Subcutaneous abdominal adipose tissue (tissue), 5 donors: ENCODE measurements around the gene GALNT9.

Experiments used
- H3K27ac ChIP-seq: one replicate; pipeline ENCODE4 v1.7.0; 2013; ENCODE audit warnings: low read depth, mild to moderate bottlenecking, inconsistent platforms, low read length, moderate library complexity
- H3K27me3 ChIP-seq, 5 donors: one replicate each; pipeline ENCODE4 v1.7.0; 2013; ENCODE audit warnings: low read length in 5 of 5, inconsistent platforms in 1 of 5; ENCODE audit not compliant: control insufficient read depth in 5 of 5, insufficient read depth in 4 of 5
- H3K36me3 ChIP-seq, 5 donors: one replicate each; pipeline ENCODE4 v1.7.0; 2013; ENCODE audit warnings: low read length in 5 of 5; ENCODE audit not compliant: control insufficient read depth in 5 of 5, insufficient read depth in 5 of 5
- H3K4me1 ChIP-seq, 5 donors: one replicate each; pipeline ENCODE4 v1.7.0; 2013; ENCODE audit warnings: low read length in 5 of 5, mild to moderate bottlenecking in 3 of 5, moderate library complexity in 1 of 5; ENCODE audit not compliant: control insufficient read depth in 5 of 5, insufficient read depth in 5 of 5
- H3K4me3 ChIP-seq, 5 donors: one replicate each; pipeline ENCODE4 v1.7.0; 2013; ENCODE audit warnings: low read length in 5 of 5, low read depth in 1 of 5
- H3K9ac ChIP-seq, 5 donors: one replicate each; pipeline ENCODE4 v1.7.0; 2013; ENCODE audit warnings: low read length in 5 of 5, mild to moderate bottlenecking in 4 of 5, moderate library complexity in 3 of 5
- H3K9me3 ChIP-seq, 5 donors: one replicate each; pipeline ENCODE4 v1.7.0; 2013; ENCODE audit warnings: low read length in 5 of 5; ENCODE audit not compliant: control insufficient read depth in 5 of 5
- donor health status: healthy.
- donor health status: healthy.
- donor health status: healthy.
- donor health status: healthy.
- donor health status: healthy.

The GALNT9 gene

DNA sequence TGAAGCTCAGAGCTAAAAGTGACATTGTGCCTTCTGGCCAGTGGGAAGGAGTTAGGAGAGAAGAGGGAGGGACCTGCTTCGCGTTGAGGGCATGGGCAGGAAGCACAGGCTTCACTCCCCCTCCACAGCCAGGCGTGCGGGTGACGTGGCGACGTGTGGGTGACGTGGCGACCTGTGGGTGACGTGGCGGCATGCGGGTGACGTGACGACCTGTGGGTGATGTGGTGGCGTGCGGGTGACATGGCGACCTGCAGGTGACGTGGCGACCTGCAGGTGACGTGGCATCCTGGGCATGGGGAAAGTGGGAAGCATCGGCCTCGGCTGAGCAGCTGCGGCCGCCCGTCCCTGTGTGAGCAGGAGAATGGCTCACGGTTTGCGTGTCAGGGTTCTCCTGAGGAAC lies 8.2 kb upstream of the GALNT9 start:
- no peaks in the 10 kb centered on the region for H3K36me3 ChIP-seq
- no peak overlapping the region for H3K9ac ChIP-seq
- H3K4me1 ChIP-seq: no peaks in the 10 kb centered on the region
- no peak overlapping the region for H3K4me3 ChIP-seq
- H3K27ac ChIP-seq: no peak overlapping the region
- peaks cover 0 to 10% (median 5%) of the 10 kb centered on the region in 5 donors for H3K9me3 ChIP-seq
- H3K27me3 ChIP-seq: peaks cover 19 to 60% (median 52%) of the 10 kb centered on the region in 5 donors

DNA sequence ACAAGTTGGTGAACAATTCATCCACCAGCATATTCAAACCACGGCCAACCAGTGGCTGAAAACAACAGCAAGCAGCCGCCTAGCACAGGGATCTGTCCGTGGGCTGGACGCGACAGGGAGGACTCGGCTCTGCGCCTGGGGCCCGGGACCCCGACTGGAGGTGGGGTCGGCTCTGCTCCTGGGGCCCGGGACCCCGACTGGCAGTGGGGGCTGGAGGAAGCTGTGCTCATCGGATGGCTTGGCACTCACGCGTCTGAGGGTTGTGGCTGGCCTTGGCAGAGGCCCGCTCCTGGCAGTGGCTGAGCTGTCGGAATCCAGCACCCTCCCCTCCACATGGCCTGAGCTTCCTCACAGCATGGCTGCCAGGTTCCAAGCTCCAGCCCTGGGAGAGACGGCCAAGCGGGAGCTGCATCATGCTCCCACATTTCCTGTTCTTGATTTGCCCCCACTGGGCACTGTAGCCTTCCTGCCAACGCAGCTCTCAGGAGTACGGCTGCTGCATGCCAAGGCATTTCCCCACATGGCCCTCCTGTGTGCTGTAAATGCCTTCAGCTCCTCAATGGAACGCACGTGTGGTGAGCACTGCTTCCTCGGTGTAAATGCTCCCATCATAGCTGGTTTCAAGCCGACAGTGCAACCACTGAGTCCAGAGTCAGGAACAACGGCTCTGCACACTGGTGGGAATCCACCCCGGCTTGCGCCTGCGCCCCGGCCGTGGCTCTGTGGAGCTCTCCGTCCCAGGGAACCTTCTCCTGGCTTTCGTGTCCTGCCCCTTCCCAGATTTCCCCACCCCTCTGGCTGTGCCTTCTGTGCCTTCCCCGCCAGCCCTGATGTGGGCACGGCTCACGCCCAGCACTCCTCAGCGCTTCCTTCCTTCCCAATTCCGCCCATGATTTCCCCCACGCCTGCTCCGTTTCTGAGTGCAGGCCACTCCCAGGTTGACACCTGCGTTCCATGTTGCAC lies 7.3 kb upstream of the GALNT9 start:
- H3K27me3 ChIP-seq: peaks cover 13 to 57% (median 53%) of the 10 kb centered on the region in 5 donors

DNA sequence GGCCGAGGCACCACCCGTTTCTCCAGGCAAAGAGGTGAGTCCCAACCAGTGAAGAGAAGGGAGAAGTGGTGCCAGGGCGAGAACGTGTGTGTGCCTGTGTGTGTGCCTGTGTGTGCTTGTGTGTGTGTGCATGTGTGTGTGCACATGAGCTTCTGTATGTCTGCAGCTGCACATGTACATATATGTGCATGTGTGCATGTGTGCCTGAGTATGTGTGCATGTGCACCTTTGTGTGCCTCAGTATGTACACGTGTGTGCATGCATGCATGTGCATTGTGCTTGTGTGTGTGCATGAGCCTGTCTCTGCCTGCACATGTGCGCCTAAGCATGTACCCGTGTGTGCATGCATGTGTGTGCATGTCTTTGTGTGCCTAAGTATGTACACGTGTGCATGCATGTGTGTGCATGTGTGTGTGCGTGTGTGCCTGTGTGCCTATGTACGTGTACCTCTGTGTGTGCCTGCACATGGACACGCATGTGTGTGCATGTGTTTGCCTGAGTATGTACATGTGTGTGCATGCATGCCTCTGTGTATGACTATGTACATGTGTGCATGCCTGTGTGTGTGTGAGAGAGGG lies 5.9 kb upstream of the GALNT9 start:
- Histone ChIP-seq H3K27me3 (peaks cover 21 to 70% (median 60%) of the 10 kb centered on the region in 5 donors), H3K27ac (no peak overlapping the region), H3K4me1 (no peaks in the 10 kb centered on the region), H3K36me3 (no peaks in the 10 kb centered on the region), H3K9me3 (peaks cover 3 to 14% (median 5%) of the 10 kb centered on the region in 5 donors), H3K9ac (no peak overlapping the region), H3K4me3 (no peak overlapping the region)

More for the DNA sequence above, 7.3 kb upstream of the GALNT9 start:
- no peak overlapping the region for H3K9ac ChIP-seq
- no peak overlapping the region for H3K4me3 ChIP-seq
- peaks cover 0 to 10% (median 5%) of the 10 kb centered on the region in 5 donors for H3K9me3 ChIP-seq
- no peaks in the 10 kb centered on the region for H3K4me1 ChIP-seq
- H3K27ac ChIP-seq: no peak overlapping the region
- H3K36me3 ChIP-seq: no peaks in the 10 kb centered on the region

DNA sequence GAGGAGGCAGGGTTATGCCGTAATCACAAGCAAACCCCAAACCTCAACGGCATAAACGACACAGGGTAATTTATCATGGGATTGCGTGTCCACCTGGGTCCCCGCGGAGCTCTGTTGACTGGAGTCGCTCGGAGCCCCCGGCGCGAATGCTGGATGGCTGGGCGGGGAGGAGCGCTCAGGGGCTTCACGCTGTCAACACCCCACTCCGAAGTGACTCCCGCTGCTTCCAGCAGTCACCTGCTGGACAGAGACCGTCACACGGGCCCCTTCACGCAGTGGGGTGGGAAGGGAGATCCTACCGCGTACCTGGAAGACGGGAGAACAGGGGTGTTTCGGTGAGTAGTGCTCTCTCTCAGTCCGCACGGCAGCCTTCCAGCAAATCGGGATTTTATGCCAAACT lies 4.4 kb upstream of the GALNT9 start:
- H3K27ac ChIP-seq: no peak overlapping the region
- H3K27me3 ChIP-seq: peaks cover 28 to 66% (median 60%) of the 10 kb centered on the region in 5 donors
- H3K4me1 ChIP-seq: no peaks in the 10 kb centered on the region
- H3K9me3 ChIP-seq: peaks cover 3 to 14% (median 5%) of the 10 kb centered on the region in 5 donors
- no peak overlapping the region for H3K9ac ChIP-seq
- no peak overlapping the region for H3K4me3 ChIP-seq
- H3K36me3 ChIP-seq: no peaks in the 10 kb centered on the region

DNA sequence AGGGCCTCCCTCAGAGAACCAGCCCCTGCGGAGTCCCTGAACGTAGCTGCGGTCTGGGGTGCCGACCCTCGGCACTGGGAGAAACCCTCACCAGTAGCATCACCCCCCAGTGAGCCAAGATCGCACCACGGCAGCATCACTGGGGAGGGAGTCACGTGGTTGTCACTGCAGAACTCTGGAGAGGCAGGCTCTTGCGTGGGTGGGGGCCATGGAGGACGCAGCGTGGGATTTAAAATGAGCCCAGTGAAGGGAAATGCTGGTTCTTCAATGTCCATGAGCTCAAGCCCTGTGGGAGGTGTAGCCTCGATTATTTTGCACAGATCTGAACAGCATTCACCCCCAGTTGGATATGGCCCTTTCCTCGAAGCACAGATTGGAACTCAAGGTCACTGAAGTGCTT lies 3.9 kb upstream of the GALNT9 start:
- peaks cover 33 to 68% (median 65%) of the 10 kb centered on the region in 5 donors for H3K27me3 ChIP-seq
- no peaks in the 10 kb centered on the region for H3K36me3 ChIP-seq
- H3K9ac ChIP-seq: no peak overlapping the region
- no peaks in the 10 kb centered on the region for H3K4me1 ChIP-seq
- peaks cover 3 to 14% (median 5%) of the 10 kb centered on the region in 5 donors for H3K9me3 ChIP-seq
- H3K4me3 ChIP-seq: no peak overlapping the region
- H3K27ac ChIP-seq: no peak overlapping the region

DNA sequence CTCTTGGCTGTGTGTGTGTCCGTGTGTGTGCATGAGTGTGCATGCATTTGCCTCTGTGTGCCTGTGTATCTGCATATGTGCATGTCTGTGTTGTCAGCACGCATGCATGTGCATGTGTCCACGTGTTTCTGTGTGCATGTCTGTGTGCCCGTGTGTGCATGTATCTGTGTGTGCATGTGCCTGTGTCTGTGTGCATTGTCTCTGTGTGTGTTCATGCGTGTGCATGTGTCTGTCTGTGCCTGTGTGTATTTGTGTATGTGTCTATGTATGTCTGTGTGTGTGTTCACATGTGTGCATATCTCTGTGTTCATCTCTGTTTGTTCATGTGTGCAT lies 1.1 kb upstream of the GALNT9 start:
- Histone ChIP-seq H3K9me3 (peaks cover 0 to 9% (median 0%) of the 10 kb centered on the region in 5 donors), H3K9ac (no peak overlapping the region), H3K27ac (no peak overlapping the region), H3K27me3 (peaks cover 33 to 66% (median 60%) of the 10 kb centered on the region in 5 donors), H3K4me3 (no peak overlapping the region), H3K4me1 (peaks cover 0 to 13% (median 5%) of the 10 kb centered on the region in 5 donors), H3K36me3 (no peaks in the 10 kb centered on the region)

DNA sequence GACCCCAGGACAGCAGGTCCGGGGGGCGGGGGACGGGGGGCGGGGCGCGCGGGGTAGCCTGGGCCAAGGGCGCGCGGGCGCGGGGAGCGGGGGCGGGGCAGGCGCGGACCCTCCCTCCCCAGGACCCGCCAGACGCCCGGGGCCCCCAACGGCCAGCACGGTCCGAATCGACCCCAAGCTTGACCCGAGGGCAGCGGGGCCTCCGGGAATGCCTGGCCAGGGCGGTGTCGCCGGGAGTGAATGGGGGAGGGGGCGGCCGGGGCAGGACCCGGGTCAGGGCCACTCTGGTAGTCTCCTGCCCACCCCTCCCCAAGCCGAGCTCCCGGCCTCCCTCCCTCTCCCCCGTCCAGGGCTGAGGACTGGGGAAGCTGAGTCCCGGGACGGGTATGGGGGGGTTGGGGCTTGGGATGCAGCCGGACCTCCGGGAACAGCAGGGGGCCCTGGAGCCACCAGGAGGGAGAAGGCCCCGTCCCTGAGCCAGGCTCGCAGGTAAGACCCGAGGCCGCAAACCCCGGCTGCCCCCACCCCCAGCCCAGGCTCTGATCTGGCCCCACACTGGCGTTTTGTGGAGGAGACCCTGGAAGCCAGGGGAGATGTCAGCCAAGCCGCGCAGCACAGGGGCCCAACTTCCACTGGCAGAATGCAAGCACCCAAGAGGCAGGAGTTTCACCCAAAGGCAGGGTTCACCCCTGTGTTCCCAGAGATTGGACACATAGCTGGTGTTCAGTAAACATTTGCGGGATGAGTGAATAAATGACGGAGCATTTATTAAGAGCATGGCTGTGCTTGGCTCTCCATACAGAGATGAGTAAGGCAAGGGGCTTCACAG lies 545 bp upstream of the GALNT9 start:
- Histone ChIP-seq H3K27ac (no peak overlapping the region), H3K9ac (no peak overlapping the region), H3K27me3 (peaks cover 33 to 65% (median 61%) of the 10 kb centered on the region in 5 donors)

DNA sequence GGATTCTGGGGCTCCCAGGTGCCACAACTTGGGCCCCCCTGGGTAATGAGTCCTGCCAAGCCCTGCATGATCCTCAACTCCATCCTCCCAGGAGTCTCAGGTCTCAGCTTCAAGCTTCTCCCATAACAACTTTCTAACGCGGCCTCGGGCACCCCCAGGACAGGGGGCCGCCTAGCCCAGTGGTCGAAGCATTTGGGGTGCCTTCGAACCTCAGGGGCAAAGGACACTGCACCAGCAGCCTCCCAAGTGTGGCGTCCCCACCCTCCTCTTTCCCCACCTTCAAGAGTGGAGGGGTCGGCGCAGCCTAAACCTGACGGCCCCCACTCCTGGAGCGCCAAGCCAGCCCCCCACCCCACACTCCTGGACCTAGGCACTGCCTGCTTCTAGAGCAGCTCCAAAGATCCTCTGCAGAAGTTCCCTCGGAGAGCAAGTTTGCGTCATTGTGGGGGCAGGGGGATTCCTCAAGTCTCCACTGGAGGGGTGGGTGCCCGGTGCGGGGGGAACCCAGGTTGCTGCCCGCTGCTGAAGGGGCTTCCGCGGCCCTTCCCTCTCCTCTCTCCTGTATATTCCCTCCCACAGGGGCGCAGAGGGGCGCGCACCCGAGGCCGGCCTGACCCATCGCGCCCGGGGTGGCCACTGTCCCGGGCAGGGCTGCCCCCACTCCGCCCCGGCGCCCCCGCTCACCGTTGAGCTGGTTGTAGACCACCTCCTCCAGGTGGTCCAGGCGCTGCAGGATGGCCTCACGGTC lies 933 bp downstream of the GALNT9 start:
- Histone ChIP-seq H3K36me3 (no peaks in the 10 kb centered on the region), H3K9me3 (peaks cover 0 to 4% (median 0%) of the 10 kb centered on the region in 5 donors), H3K4me3 (no peak overlapping the region), H3K27me3 (peaks cover 32 to 74% (median 58%) of the 10 kb centered on the region in 5 donors), H3K27ac (no peak overlapping the region), H3K4me1 (peaks cover 0 to 13% (median 5%) of the 10 kb centered on the region in 5 donors), H3K9ac (no peak overlapping the region)

More for the DNA sequence above, 545 bp upstream of the GALNT9 start:
- Histone ChIP-seq H3K4me3 (no peak overlapping the region), H3K36me3 (no peaks in the 10 kb centered on the region), H3K4me1 (peaks cover 0 to 13% (median 5%) of the 10 kb centered on the region in 5 donors), H3K9me3 (peaks cover 0 to 4% (median 0%) of the 10 kb centered on the region in 5 donors)
